ENCODE results near the gene SCML2. TPM values are rescaled to one million over a fixed set of nuclear protein-coding genes. Genes with fewer than 3 reads are reported as not detected.
"Not testable (repeated sequence)": the region's sequence is repeated elsewhere in the genome, so short reads cannot be mapped to it uniquely, and the experiment has no call there.

The SCML2 gene
- total and polyA plus RNA-seq, 12 donors = 1.6 to 24.5 (median 5.8) TPM

GRCh38 chrX:18252644-18253359, 101.7 kb downstream of the SCML2 start:
- Histone ChIP-seq H3K27me3 (no peaks in the 10 kb centered on the region), H3K4me1 (replicated peaks in 1 of 2) (no peaks in the 10 kb centered on the region), H3K9me3 (replicated peaks in 1 of 3) (no peaks in the 10 kb centered on the region), H3K27ac (no peak overlapping the region), H3K36me3 (replicated peaks in 1 of 2) (no peaks in the 10 kb centered on the region), H3K4me3 (no peak overlapping the region)
- no peak for TF ChIP-seq POLR2A (IDR thresholded peaks at IDR 0.05)
- TF ChIP-seq CTCF (IDR thresholded peaks at IDR 0.05) = no peak
- no peak for DNase-seq
- intact Hi-C loops (cut with DNase I) = no loop called here
- 47 to 64% (median 58%) methylated on average over 3 of the region's 3 CpGs for WGBS, 4 donors

- H3K27me3 ChIP-seq; H3K36me3 ChIP-seq (replicated peaks in 1 of 2); H3K9me3 ChIP-seq (replicated peaks in 1 of 3); intact Hi-C loops (cut with DNase I); H3K27ac ChIP-seq; DNase-seq; H3K4me1 ChIP-seq (replicated peaks in 1 of 2); H3K4me3 ChIP-seq: not testable (repeated sequence)
- 74 to 82% (median 80%) methylated on average over 15 to 19 of the region's 21 CpGs for WGBS, 4 donors
Observed at GRCh38 chrX:18229646-18230045, 124.8 kb downstream of the SCML2 start.

GRCh38 chrX:18228069-18228468, 126.4 kb downstream of the SCML2 start:
- WGBS, 4 donors = 83 to 90% (median 90%) methylated on average over 13 to 14 of the region's 14 CpGs; no CpG with 5 or more reads in 1 of the 4 donors
- Histone ChIP-seq H3K27ac (no peak overlapping the region), H3K36me3 (replicated peaks in 1 of 2) (no peaks in the 10 kb centered on the region), H3K4me1 (replicated peaks in 1 of 2) (no peaks in the 10 kb centered on the region), H3K9me3 (replicated peaks in 1 of 3) (no peaks in the 10 kb centered on the region), H3K27me3 (no peaks in the 10 kb centered on the region), H3K4me3 (no peak overlapping the region)
- no peak for DNase-seq
- no peak for TF ChIP-seq POLR2A (IDR thresholded peaks at IDR 0.05)
- no peak for TF ChIP-seq CTCF (IDR thresholded peaks at IDR 0.05)
- intact Hi-C loops (cut with DNase I) = no loop called here

GRCh38 chrX:18227458-18227857, 127.0 kb downstream of the SCML2 start:
- Histone ChIP-seq H3K27me3 (no peaks in the 10 kb centered on the region), H3K9me3 (replicated peaks in 1 of 3) (no peaks in the 10 kb centered on the region), H3K36me3 (replicated peaks in 1 of 2) (no peaks in the 10 kb centered on the region), H3K4me1 (replicated peaks in 1 of 2) (no peaks in the 10 kb centered on the region), H3K27ac (no peak overlapping the region), H3K4me3 (no peak overlapping the region)
- 74 to 88% (median 80%) methylated on average over 7 of the region's 7 CpGs; no CpG with 5 or more reads in 1 of the 4 donors for WGBS, 4 donors
- TF ChIP-seq CTCF (IDR thresholded peaks at IDR 0.05) (no peak), POLR2A (IDR thresholded peaks at IDR 0.05) (no peak)
- DNase-seq = no peak
- intact Hi-C loops (cut with DNase I) = no loop called here

- no peaks in the 10 kb centered on the region for H3K4me1 ChIP-seq (replicated peaks in 1 of 2)
- H3K4me3 ChIP-seq = no peak within 1 kb of the TSS
- no peaks in the 10 kb centered on the region for H3K36me3 ChIP-seq (replicated peaks in 1 of 2)
- H3K9me3 ChIP-seq (replicated peaks in 1 of 3) = no peaks in the 10 kb centered on the region
- DNase-seq = no peak
- no peaks in the 10 kb centered on the region for H3K27me3 ChIP-seq
- no peak within 1 kb of the TSS for H3K27ac ChIP-seq
- intact Hi-C loops (cut with DNase I) = no loop called here
- TF ChIP-seq POLR2A (IDR thresholded peaks at IDR 0.05) (no peak), CTCF (IDR thresholded peaks at IDR 0.05) (no peak)
- 92 to 95% (median 94%) methylated on average over 5 to 19 of the region's 19 CpGs for WGBS, 4 donors
Observed at GRCh38 chrX:18220786-18221185, 133.7 kb downstream of the SCML2 start, which contains the start of gene BEND2. Gene BEND2, minus strand, starts transcription at chrX:18220886. Its CDS starts 136 bp downstream, at chrX:18220750.
